ENCODE measurements around the gene FBXL15. TPM values are rescaled to one million over a fixed set of nuclear protein-coding genes. Genes with fewer than 3 reads are reported as not detected.

Gene FBXL15
- total and polyA plus RNA-seq, 2 of the 13 experiments (the other 11 are each of a cell fraction or from before 2014, with no cell fraction given): 4.3 to 8.3 TPM

DNA sequence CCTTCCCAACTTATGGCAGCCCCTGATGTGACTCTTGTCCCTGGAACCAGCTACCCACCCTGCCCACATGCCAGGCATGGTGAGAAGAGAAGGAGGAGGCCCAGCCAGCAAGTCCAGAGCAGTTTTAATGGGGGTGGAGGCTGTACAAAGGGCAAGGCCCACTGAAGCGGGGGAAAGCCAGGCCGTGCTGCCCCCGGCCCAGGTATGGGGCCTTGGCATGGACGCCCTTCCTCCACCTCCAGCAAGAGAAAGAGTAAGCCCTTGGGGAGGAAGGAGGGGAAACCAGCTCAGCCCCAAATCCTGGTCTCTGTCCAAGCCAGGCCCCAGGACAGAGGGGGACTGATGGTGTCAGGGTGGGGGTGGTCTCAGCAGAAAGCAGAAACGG, 18.1 kb upstream of the FBXL15 start:
- no TSS peak for BruUV-seq (replicated peaks)
- DNase-seq (ENCODE audit: low spot score): no peak
- Histone ChIP-seq H2AFZ (ENCODE audit: low read length) (no peak overlapping the region), H3K9ac (ENCODE audit: insufficient read depth, low read depth, low read length) (no peak overlapping the region), H3K79me2 (ENCODE audit: insufficient read depth, low read length) (no peaks in the 10 kb centered on the region), H4K20me1 (ENCODE audit: insufficient read depth, low read length) (no peaks in the 10 kb centered on the region), H3K4me2 (ENCODE audit: low read depth, low read length) (no peak overlapping the region), H3K4me1 (ENCODE audit: insufficient read depth, low read length) (peaks cover 18% of the 10 kb centered on the region), H3K27me3 (ENCODE audit: control insufficient read depth in 1 of 2, insufficient read depth in 2 of 2, low read length in 2 of 2) (peaks cover 3 to 11% of the 10 kb centered on the region in 2 experiments; a peak in 4 of 5 replicates), H3K4me3 (replicated peaks in 1 of 3; ENCODE audit: insufficient read depth in 1 of 3, low read depth in 2 of 3, low read length in 3 of 3) (no peak overlapping the region), H3K36me3 (replicated peaks in 1 of 2; ENCODE audit: control insufficient read depth in 1 of 2, insufficient read depth in 2 of 2, low read length in 2 of 2) (peaks cover 0 to 4% of the 10 kb centered on the region in 2 experiments; a peak in 1 of 5 replicates), H3K27ac (ENCODE audit: extremely low read length, insufficient read depth, low read length) (no peak overlapping the region), H3K9me3 (ENCODE audit: low read length) (no peaks in the 10 kb centered on the region)
- CTCF ChIA-PET (ENCODE audit: low intra/inter-chr PET ratio, low total read pairs): interaction anchor here (1.9 kb wide), 1 partner anchor 9 kb away, joined by 4 read pairs; no protein-coding TSS in a partner anchor
- POLR2A ChIA-PET: interaction anchor here (1.7 kb wide), 1 partner anchor 30 kb away, joined by 3 read pairs; the partner anchor contains the start of gene CUEDC2
- 80% methylated on average over 5 of the region's 5 CpGs for WGBS (ENCODE audit: low lambda C conversion rate)
- ATAC-seq: no peak
- no peak for TF ChIP-seq SRSF9 (IDR thresholded peaks at IDR 0.05; ENCODE audit: borderline replicate concordance, insufficient read depth, low read depth, low read length, poor library complexity, severe bottlenecking)
- no peak for TF ChIP-seq ZNF891 (CRISPR knock-in tag; IDR thresholded peaks at IDR 0.05)
- TF ChIP-seq BCL6 (CRISPR knock-in tag; IDR thresholded peaks at IDR 0.05): no peak
- TF ChIP-seq ZNF44 (CRISPR knock-in tag; IDR thresholded peaks at IDR 0.05): no peak
- TF ChIP-seq ZNF747 (CRISPR knock-in tag; IDR thresholded peaks at IDR 0.05; ENCODE audit: borderline replicate concordance): no peak
- TF ChIP-seq, protein P1, sequence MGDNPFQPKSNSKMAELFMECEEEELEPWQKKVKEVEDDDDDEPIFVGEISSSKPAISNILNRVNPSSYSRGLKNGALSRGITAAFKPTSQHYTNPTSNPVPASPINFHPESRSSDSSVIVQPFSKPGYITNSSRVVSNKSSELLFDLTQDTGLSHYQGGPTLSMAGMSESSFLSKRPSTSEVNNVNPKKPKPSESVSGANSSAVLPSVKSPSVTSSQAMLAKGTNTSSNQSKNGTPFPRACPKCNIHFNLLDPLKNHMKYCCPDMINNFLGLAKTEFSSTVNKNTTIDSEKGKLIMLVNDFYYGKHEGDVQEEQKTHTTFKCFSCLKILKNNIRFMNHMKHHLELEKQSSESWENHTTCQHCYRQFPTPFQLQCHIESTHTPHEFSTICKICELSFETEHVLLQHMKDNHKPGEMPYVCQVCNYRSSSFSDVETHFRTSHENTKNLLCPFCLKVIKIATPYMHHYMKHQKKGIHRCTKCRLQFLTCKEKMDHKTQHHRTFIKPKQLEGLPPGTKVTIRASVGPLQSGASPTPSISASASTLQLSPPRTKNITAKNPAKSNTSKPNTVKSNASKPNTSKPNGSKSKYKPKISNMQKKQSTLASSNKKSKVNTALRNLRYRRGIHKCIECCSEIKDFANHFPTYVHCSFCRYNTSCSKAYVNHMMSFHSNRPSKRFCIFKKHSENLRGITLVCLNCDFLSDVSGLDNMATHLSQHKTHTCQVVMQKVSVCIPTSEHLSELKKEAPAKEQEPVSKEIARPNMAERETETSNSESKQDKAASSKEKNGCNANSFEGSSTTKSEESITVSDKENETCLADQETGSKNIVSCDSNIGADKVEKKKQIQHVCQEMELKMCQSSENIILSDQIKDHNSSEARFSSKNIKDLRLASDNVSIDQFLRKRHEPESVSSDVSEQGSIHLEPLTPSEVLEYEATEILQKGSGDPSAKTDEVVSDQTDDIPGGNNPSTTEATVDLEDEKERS (CRISPR knock-in tag; IDR thresholded peaks at IDR 0.05): no peak
- TF ChIP-seq, protein P2, sequence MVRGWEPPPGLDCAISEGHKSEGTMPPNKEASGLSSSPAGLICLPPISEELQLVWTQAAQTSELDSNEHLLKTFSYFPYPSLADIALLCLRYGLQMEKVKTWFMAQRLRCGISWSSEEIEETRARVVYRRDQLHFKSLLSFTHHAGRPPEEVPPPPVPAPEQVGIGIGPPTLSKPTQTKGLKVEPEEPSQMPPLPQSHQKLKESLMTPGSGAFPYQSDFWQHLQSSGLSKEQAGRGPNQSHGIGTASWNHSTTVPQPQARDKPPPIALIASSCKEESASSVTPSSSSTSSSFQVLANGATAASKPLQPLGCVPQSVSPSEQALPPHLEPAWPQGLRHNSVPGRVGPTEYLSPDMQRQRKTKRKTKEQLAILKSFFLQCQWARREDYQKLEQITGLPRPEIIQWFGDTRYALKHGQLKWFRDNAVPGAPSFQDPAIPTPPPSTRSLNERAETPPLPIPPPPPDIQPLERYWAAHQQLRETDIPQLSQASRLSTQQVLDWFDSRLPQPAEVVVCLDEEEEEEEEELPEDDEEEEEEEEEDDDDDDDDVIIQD (CRISPR knock-in tag; IDR thresholded peaks at IDR 0.05; ENCODE audit: low read depth): no peak
- TF ChIP-seq, protein P3, sequence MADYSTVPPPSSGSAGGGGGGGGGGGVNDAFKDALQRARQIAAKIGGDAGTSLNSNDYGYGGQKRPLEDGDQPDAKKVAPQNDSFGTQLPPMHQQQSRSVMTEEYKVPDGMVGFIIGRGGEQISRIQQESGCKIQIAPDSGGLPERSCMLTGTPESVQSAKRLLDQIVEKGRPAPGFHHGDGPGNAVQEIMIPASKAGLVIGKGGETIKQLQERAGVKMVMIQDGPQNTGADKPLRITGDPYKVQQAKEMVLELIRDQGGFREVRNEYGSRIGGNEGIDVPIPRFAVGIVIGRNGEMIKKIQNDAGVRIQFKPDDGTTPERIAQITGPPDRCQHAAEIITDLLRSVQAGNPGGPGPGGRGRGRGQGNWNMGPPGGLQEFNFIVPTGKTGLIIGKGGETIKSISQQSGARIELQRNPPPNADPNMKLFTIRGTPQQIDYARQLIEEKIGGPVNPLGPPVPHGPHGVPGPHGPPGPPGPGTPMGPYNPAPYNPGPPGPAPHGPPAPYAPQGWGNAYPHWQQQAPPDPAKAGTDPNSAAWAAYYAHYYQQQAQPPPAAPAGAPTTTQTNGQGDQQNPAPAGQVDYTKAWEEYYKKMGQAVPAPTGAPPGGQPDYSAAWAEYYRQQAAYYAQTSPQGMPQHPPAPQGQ (CRISPR knock-in tag; IDR thresholded peaks at IDR 0.05; ENCODE audit: borderline replicate concordance): no peak
- TF ChIP-seq HDAC1 (CRISPR knock-in tag; IDR thresholded peaks at IDR 0.05): no peak
- no peak for FAIRE-seq
- in situ Hi-C loops (cut with HindIII; ENCODE audit: extremely low pct_ligation_motif_present, low pct_unique_long_range_greater_than_20kb) (loop anchor here (10.0 kb wide), 1 partner anchor 72 kb away; no protein-coding TSS in a partner anchor), intact Hi-C loops (cut with micrococcal nuclease; ENCODE audit: unreplicated experiment) (no loop called here)

Measured in HepG2 (cell line).